ENCODE results near the gene MED15.
A peak's percentile ranks its signal among the peaks of the same experiment; 100 is the strongest.

DNA sequence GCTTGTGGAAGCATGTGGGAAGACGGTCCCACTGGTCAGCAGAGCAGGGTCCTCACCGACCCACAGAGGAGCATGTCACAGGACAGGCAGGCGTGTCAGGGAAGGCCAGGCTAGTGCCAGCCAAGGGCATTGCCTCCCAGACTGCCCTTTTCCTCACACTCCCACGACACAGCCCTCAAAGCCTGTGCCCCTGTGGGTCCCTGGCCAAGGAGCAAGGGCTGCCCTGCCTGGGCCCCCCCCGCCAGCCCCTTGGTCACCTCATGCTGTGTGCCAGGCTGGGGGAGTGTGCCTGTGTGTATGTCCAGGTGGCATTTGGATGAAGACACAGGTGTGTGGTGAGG lies 74.7 kb downstream of the MED15 start:
- TF ChIP-seq POLR2A (IDR thresholded peaks at IDR 0.05) (no peak), POLR2AphosphoS5 (IDR thresholded peaks at IDR 0.05) (peak in 1 of 3 donors; percentile 32)
